ENCODE measurements around the gene CNOT6. TPM values are rescaled to one million over a fixed set of nuclear protein-coding genes. Genes with fewer than 3 reads are reported as not detected.
"Not testable (repeated sequence)": the region's sequence is repeated elsewhere in the genome, so short reads cannot be mapped to it uniquely, and the experiment has no call there.

CNOT6 gene
- polyA plus RNA-seq, 1 of the 3 experiments (the other 2 are of a cell fraction) = 17.1 TPM

DNA sequence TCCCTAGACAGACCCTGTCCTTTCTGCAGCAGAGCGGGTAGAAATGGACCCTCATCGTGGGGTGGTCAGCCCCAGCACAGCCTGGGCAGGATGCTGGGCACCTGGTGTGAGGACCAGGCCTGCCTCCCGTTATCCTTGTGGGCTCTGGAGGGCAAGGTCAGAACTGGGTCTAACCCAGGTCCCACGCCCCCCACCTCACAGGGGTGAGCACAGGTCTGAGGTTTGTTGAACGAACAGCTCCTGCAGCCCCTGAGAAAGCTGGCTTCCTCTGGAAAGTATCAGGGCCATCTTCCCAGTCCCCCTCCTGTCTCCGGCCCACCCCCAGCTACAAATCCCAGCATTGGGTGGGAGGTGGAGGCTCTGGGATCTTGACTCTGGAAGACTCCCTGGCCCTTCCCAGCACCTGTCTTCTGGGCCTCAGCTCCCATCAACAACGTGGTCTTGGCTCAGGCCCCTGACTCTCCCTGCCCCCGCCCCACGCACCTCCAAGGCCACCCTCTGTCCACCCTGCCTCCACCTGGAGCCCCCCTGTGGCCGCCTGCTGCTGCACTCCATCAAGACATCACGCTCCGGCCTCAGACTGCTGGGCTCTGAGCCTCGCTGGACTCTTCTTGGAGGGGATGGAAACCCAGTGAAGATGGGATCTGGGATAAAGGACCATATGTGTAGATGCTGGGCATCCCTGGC, 30.1 kb upstream of the CNOT6 start (continued):
- TF ChIP-seq, protein P1, sequence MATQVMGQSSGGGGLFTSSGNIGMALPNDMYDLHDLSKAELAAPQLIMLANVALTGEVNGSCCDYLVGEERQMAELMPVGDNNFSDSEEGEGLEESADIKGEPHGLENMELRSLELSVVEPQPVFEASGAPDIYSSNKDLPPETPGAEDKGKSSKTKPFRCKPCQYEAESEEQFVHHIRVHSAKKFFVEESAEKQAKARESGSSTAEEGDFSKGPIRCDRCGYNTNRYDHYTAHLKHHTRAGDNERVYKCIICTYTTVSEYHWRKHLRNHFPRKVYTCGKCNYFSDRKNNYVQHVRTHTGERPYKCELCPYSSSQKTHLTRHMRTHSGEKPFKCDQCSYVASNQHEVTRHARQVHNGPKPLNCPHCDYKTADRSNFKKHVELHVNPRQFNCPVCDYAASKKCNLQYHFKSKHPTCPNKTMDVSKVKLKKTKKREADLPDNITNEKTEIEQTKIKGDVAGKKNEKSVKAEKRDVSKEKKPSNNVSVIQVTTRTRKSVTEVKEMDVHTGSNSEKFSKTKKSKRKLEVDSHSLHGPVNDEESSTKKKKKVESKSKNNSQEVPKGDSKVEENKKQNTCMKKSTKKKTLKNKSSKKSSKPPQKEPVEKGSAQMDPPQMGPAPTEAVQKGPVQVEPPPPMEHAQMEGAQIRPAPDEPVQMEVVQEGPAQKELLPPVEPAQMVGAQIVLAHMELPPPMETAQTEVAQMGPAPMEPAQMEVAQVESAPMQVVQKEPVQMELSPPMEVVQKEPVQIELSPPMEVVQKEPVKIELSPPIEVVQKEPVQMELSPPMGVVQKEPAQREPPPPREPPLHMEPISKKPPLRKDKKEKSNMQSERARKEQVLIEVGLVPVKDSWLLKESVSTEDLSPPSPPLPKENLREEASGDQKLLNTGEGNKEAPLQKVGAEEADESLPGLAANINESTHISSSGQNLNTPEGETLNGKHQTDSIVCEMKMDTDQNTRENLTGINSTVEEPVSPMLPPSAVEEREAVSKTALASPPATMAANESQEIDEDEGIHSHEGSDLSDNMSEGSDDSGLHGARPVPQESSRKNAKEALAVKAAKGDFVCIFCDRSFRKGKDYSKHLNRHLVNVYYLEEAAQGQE (IDR thresholded peaks at IDR 0.05; ENCODE audit: low read depth, low read length) = no peak

- H3K9me2 ChIP-seq = no peaks in the 10 kb centered on the region
- H4K20me1 ChIP-seq (ENCODE audit: insufficient read depth) = no peaks in the 10 kb centered on the region
- ChIA-PET POLR2A (no interaction called here), CTCF (interaction anchor here (1.2 to 2.1 kb wide), 3 partner anchors 136 to 169 kb away, joined by 3 to 4 read pairs (median 4); no protein-coding TSS in a partner anchor)
- H2AFZ ChIP-seq (ENCODE audit: low read depth) = no peak overlapping the region
- H3K4me2 ChIP-seq = no peak overlapping the region
- no peaks in the 10 kb centered on the region for H3K36me3 ChIP-seq (replicated peaks in 1 of 2; ENCODE audit: control insufficient read depth in 1 of 2, insufficient read depth in 2 of 2, low read length in 1 of 2)
- H3K4me3 ChIP-seq (ENCODE audit: low read depth in 2 of 2, low read length in 1 of 2) = no peak overlapping the region
- TF ChIP-seq TAF1 (IDR thresholded peaks at IDR 0.05; ENCODE audit: borderline replicate concordance, low read depth, low read length) (no peak), NRF1 (IDR thresholded peaks at IDR 0.05; ENCODE audit: low read depth, low read length) (no peak), RAD21 (IDR thresholded peaks at IDR 0.05; ENCODE audit: low read length) (no peak), CHD2 (IDR thresholded peaks at IDR 0.05; ENCODE audit: low read length, partially characterized antibody) (no peak), TEAD4 (IDR thresholded peaks at IDR 0.05; ENCODE audit: borderline replicate concordance, insufficient read depth) (no peak), JUND (IDR thresholded peaks at IDR 0.05) (no peak), FOXM1 (IDR thresholded peaks at IDR 0.05; ENCODE audit: low read depth) (no peak), MXI1 (IDR thresholded peaks at IDR 0.05; ENCODE audit: low read depth, low read length) (no peak), MAX (IDR thresholded peaks at IDR 0.05; ENCODE audit: low read depth) (no peak), GATA2 (CRISPR knock-in tag; IDR thresholded peaks at IDR 0.05) (no peak), YY1 (IDR thresholded peaks at IDR 0.05; ENCODE audit: low read depth) (no peak), FOXJ3 (CRISPR knock-in tag; IDR thresholded peaks at IDR 0.05) (no peak), IRF3 (IDR thresholded peaks at IDR 0.05; ENCODE audit: low read depth, low read length) (no peak)
- TF ChIP-seq, protein P1 (IDR thresholded peaks at IDR 0.05; ENCODE audit: low read depth, low read length) = no peak
- DNase-seq = no peak
- H3K9ac ChIP-seq = no peak overlapping the region
- no peaks in the 10 kb centered on the region for H3K79me2 ChIP-seq (ENCODE audit: insufficient read depth)
- WGBS (ENCODE audit: low lambda C conversion rate) = 9% methylated on average over 5 of the region's 5 CpGs
- no peaks in the 10 kb centered on the region for H3K9me3 ChIP-seq
- no peak overlapping the region for H3K27ac ChIP-seq (ENCODE audit: low read depth in 2 of 2, low read length in 1 of 2)
- no peaks in the 10 kb centered on the region for H3F3A ChIP-seq (replicated peaks; ENCODE audit: insufficient read depth)
- H3K4me1 ChIP-seq (ENCODE audit: control insufficient read depth in 1 of 2, insufficient read depth in 2 of 2, low read depth in 1 of 2, low read length in 1 of 2) = no peaks in the 10 kb centered on the region
- no peaks in the 10 kb centered on the region for H3K27me3 ChIP-seq (ENCODE audit: insufficient read depth)
These were observed 29.6 kb upstream of the CNOT6 start for GRCh38 chr5:180464603-180464970.

- H3K4me1 ChIP-seq (ENCODE audit: control insufficient read depth in 1 of 2, insufficient read depth in 2 of 2, low read depth in 1 of 2, low read length in 1 of 2); H4K20me1 ChIP-seq (ENCODE audit: insufficient read depth); H3K4me2 ChIP-seq; POLR2A ChIA-PET; H3K36me3 ChIP-seq (replicated peaks in 1 of 2; ENCODE audit: control insufficient read depth in 1 of 2, insufficient read depth in 2 of 2, low read length in 1 of 2); H3K9me2 ChIP-seq; H3K9ac ChIP-seq; H3K27me3 ChIP-seq (ENCODE audit: insufficient read depth); H3K79me2 ChIP-seq (ENCODE audit: insufficient read depth); H3F3A ChIP-seq (replicated peaks; ENCODE audit: insufficient read depth); H3K27ac ChIP-seq (ENCODE audit: low read depth in 2 of 2, low read length in 1 of 2); DNase-seq; H2AFZ ChIP-seq (ENCODE audit: low read depth); H3K9me3 ChIP-seq; H3K4me3 ChIP-seq (ENCODE audit: low read depth in 2 of 2, low read length in 1 of 2): not testable (repeated sequence)
- CTCF ChIA-PET = interaction anchor here (0.6 to 1.2 kb wide), 3 partner anchors 136 to 338 kb away, joined by 3 to 4 read pairs (median 3); no protein-coding TSS in a partner anchor
- WGBS (ENCODE audit: low lambda C conversion rate) = 59% methylated on average over 4 of the region's 4 CpGs
These were observed 29.1 kb upstream of the CNOT6 start for GRCh38 chr5:180465052-180465451.
